Neuron (in vitro differentiated cells): ENCODE measurements around the gene POC1A.

Experiments
- H2AFZ ChIP-seq: one replicate; pipeline ENCODE4 v1.6.1; 2013; ENCODE audit warnings: low read depth, mild to moderate bottlenecking, inconsistent platforms, low read length, moderate library complexity
- H3K27me3 ChIP-seq: one replicate; pipeline ENCODE4 v1.6.1; 2013; ENCODE audit warnings: low read length; ENCODE audit not compliant: insufficient read depth
- H3K36me3 ChIP-seq: one replicate; pipeline ENCODE4 v1.6.1; 2013; ENCODE audit warnings: low read length; ENCODE audit not compliant: insufficient read depth
- H3K4me1 ChIP-seq: one replicate; pipeline ENCODE4 v1.6.1; 2013; ENCODE audit warnings: low read length; ENCODE audit not compliant: insufficient read depth
- H3K4me3 ChIP-seq: 2 replicates; pipeline ENCODE4 v1.5.1; 2013; ENCODE audit warnings: mild to moderate bottlenecking, low read length, moderate library complexity
- H3K9me3 ChIP-seq: one replicate; pipeline ENCODE4 v1.6.1; 2013; ENCODE audit warnings: low read length

POC1A gene

GRCh38 chr3:52094571-52095485, 59.4 kb downstream of the POC1A start:
- peaks cover 5% of the 10 kb centered on the region for H3K36me3 ChIP-seq
- no peak overlapping the region for H2AFZ ChIP-seq
- peaks cover 5% of the 10 kb centered on the region for H3K4me1 ChIP-seq
- H3K27me3 ChIP-seq = no peaks in the 10 kb centered on the region
- H3K4me3 ChIP-seq = no peak overlapping the region
- H3K9me3 ChIP-seq = no peaks in the 10 kb centered on the region

- peaks cover 7% of the 10 kb centered on the region for H3K4me1 ChIP-seq
- peaks cover 5% of the 10 kb centered on the region for H3K36me3 ChIP-seq
Measured at GRCh38 chr3:52093756-52094545, 60.3 kb downstream of the POC1A start.

GRCh38 chr3:52092891-52093290, 61.3 kb downstream of the POC1A start:
- no peaks in the 10 kb centered on the region for H3K27me3 ChIP-seq
- no peak overlapping the region for H3K4me3 ChIP-seq
- H3K4me1 ChIP-seq = peaks cover 14% of the 10 kb centered on the region
- H2AFZ ChIP-seq = no peak overlapping the region
- peaks cover 5% of the 10 kb centered on the region for H3K36me3 ChIP-seq
- H3K9me3 ChIP-seq = no peaks in the 10 kb centered on the region

More at GRCh38 chr3:52093756-52094545, 60.3 kb downstream of the POC1A start:
- Histone ChIP-seq H2AFZ (no peak overlapping the region), H3K9me3 (no peaks in the 10 kb centered on the region), H3K4me3 (no peak overlapping the region), H3K27me3 (no peaks in the 10 kb centered on the region)

GRCh38 chr3:52092271-52092660, 62.0 kb downstream of the POC1A start:
- peaks cover 5% of the 10 kb centered on the region for H3K36me3 ChIP-seq
- no peaks in the 10 kb centered on the region for H3K27me3 ChIP-seq
- no peaks in the 10 kb centered on the region for H3K9me3 ChIP-seq
- H3K4me1 ChIP-seq = peaks cover 14% of the 10 kb centered on the region
- no peak overlapping the region for H2AFZ ChIP-seq
- no peak overlapping the region for H3K4me3 ChIP-seq

DNA sequence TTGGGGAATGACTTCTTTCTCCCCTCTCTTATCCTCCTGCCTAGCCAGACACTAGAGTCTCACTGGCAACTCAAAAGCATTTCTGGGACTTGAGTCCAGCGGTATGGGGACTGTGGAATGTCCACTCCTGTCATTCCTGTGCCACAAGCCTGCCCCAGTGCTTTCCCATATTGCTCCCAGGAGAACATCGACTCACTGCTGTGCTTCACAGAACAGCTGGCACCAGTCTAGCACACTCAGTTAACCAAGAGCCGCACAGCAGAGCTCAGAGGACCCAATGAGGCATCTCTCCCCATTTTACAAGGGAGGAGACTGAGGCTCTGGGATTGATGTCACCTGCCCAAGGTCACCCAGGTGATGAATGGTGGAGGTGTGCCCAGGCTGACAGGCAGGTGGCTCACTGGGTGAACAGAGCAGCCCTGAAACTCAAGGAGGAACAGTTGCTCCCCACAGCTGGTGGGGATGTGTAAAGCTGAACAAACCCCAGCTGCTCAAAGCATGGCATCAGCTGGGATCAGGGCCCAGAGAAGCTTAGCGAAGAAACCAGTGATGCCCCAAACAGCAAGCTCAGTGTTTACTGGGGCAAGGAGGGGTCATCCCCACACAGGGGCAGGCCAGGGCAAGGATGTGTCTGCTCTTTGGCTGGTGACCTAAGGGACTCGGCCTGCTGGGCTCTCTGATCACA, 62.5 kb downstream of the POC1A start:
- Histone ChIP-seq H2AFZ (no peak overlapping the region), H3K4me1 (peaks cover 14% of the 10 kb centered on the region), H3K27me3 (no peaks in the 10 kb centered on the region), H3K4me3 (no peak overlapping the region), H3K36me3 (peaks cover 5% of the 10 kb centered on the region), H3K9me3 (no peaks in the 10 kb centered on the region)

DNA sequence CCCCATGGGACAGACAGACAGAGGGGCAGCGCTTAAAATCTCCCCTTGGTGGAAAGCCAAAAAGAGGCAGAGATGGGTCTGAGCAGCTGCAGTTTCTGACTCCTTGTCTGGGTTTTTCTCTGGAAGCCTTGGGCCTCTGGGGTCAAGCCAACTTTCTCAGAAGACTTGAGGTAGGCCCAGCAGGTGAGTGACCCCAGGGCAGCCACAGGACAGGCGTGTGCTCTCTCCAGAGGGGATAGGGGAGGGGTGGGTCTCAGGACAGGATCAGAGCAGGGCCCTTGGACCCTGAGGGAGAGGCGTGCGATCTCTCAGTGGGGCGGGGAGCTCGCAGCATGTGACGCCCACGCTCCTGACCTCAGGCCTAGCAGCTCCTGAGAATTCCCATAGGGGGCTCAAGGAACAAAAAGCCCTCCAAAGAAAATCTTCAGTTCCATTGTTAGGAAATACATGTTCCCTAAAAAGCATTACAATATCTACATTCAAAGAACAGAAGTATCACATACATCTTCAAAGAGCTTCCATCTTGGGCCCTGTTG, 63.2 kb downstream of the POC1A start:
- Histone ChIP-seq H3K4me3 (no peak overlapping the region), H3K4me1 (peaks cover 14% of the 10 kb centered on the region), H3K27me3 (no peaks in the 10 kb centered on the region), H2AFZ (no peak overlapping the region), H3K36me3 (peaks cover 5% of the 10 kb centered on the region), H3K9me3 (no peaks in the 10 kb centered on the region)

DNA sequence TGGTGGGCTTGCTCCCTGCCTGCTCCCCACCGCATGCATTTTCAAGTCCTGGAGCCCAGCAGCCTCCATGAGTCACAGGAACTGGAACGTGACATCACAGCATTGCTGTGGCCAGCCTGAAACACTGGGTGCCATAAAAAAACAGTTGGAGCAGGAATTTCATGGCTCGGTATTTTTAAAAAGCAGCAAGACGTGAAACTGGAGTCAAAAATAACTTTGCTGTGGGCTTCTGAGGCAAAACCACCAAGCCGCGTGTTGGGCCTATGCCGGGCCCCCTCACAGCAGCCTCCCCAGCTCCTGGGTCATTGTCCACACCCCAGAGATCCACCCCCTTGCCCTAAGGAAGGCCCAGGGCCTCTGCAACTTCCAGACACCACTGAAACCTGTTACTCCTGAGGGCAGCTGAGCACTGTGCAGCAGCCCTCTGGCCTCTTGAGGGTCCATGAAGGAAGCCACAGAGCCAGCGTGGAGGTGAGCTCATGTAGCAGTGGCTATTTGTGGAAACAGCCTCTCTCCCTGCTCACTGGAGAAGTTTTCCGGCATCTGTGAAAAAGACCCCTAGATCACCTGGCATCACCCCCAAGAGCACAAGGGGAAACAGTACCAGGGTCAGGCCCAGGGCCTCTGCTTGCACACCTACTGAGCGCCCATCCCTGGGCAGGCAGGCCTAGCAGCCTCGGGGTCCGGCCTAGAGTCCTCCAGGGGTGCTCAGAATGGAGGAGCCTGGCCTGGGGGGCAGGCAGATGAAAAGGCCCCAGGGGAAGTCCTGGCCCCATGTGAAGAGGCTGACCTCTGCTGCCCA, 63.9 kb downstream of the POC1A start:
- Histone ChIP-seq H3K4me1 (peaks cover 14% of the 10 kb centered on the region), H3K27me3 (no peaks in the 10 kb centered on the region), H3K4me3 (no peak overlapping the region), H3K36me3 (peaks cover 5% of the 10 kb centered on the region), H2AFZ (no peak overlapping the region), H3K9me3 (no peaks in the 10 kb centered on the region)

DNA sequence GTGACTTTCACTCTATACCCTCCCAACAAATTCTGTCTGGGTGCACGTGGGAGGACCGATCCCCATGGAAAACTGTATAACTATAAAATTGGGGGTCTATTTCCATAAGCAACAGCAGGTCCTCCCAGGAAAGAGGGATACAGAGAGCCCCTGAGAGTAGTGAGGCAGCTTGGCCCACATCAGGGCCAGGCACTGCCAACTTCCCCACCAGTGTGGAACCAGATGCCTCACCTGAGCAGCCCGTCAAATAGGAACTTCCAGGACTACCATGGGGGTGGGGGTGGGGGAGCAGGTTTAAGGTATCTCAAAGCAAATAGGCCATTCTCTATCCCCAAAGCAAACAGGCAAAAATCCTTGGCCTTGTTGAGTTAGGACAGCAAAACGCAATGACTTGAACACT, 64.5 kb downstream of the POC1A start:
- H3K4me3 ChIP-seq = no peak overlapping the region
- H2AFZ ChIP-seq = no peak overlapping the region
- peaks cover 5% of the 10 kb centered on the region for H3K36me3 ChIP-seq
- no peaks in the 10 kb centered on the region for H3K9me3 ChIP-seq
- peaks cover 14% of the 10 kb centered on the region for H3K4me1 ChIP-seq
- H3K27me3 ChIP-seq = no peaks in the 10 kb centered on the region

DNA sequence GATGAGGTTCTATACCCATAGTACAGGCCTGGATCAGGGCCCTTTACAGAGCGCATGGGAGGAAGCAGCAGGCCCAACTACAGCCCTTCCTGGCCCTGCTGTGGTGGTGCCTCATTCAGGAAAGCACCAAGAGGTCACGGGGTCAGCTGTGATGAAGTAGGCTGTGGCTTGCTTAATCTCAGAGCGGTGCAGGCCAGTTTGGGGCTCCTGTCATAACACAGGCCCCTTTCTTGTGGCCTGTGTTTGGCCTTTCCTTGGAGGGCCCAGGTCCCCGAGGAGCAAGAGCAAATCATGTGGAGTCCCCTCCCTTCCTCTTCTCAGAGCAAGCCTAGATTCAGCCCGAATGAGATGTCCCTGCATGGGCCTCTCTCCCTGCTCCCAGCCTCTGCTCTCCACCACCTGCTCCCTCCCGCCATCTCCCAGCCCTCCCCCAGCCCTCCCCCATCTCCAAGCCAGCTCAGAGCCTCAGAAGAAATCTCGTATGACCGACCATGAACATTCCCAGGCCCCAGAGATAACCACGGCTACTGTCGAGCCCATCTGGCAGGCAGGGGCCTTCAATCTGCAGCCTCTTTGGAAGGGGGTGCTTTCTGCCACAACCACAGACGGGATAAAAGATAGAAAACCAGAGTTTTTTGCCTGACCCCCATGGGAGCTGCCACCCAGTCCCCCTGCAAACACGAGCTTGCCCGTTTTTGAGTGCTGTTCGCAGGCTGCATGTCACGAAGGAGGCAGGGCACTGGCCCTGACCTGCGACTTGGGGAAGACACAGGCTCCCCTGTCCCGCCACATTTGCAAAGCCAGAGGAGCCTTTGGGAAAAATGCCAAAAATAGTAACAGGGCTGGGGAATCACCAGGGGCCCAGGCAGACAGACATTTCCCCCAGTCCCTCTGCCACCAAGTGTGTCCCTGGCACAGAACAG, 65.5 kb downstream of the POC1A start:
- Histone ChIP-seq H2AFZ (no peak overlapping the region), H3K27me3 (no peaks in the 10 kb centered on the region), H3K9me3 (no peaks in the 10 kb centered on the region), H3K4me1 (peaks cover 14% of the 10 kb centered on the region), H3K36me3 (peaks cover 5% of the 10 kb centered on the region), H3K4me3 (no peak overlapping the region)

GRCh38 chr3:52087731-52088130, 66.5 kb downstream of the POC1A start:
- H3K36me3 ChIP-seq = peaks cover 2% of the 10 kb centered on the region
- no peak overlapping the region for H3K4me3 ChIP-seq
- peaks cover 14% of the 10 kb centered on the region for H3K4me1 ChIP-seq
- H3K27me3 ChIP-seq = no peaks in the 10 kb centered on the region
- H3K9me3 ChIP-seq = no peaks in the 10 kb centered on the region
- H2AFZ ChIP-seq = no peak overlapping the region

DNA sequence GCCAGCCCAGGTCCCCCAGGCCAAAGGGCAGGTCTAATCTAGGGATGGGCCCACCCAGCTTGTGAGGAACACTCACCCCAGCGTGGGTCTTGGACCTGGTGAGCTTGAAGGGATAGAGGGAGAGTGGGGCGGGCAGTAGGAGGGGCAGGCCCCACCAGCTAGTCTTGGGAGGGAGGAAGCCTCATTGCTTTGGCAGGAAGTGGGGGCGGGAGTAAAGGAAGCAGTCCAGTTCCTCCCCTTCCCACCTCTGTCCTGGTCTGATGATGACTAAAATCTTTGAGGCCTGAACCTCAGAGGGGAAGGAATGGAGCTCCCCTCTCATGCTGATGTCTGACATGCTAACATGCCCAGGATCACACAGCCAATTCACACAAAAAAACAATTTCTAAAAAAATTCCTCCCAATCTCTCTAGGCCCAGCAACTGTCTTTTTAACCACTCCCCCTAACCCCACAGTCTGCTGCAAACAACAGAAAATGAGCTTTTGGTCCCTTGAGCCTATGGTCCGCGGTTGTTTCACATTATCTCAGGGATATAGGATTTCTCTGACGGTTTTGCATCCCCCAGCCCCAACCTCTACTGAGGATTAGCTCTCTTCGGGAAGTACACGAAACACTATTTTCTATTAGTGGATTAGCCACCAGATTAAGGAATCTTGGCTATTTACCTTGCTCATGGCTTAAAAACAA, 67.1 kb downstream of the POC1A start:
- H2AFZ ChIP-seq = no peak overlapping the region
- H3K4me3 ChIP-seq = no peak overlapping the region
- no peaks in the 10 kb centered on the region for H3K27me3 ChIP-seq
- H3K36me3 ChIP-seq = peaks cover 2% of the 10 kb centered on the region
- no peaks in the 10 kb centered on the region for H3K9me3 ChIP-seq
- peaks cover 14% of the 10 kb centered on the region for H3K4me1 ChIP-seq
